Measurements from ENCODE around the gene TGFBR2. TPM values are rescaled to one million over a fixed set of nuclear protein-coding genes. Genes with fewer than 3 reads are reported as not detected.

Gene TGFBR2
- polyA plus RNA-seq, 3 donors = 46.6 to 60.3 (median 57.0) TPM

DNA sequence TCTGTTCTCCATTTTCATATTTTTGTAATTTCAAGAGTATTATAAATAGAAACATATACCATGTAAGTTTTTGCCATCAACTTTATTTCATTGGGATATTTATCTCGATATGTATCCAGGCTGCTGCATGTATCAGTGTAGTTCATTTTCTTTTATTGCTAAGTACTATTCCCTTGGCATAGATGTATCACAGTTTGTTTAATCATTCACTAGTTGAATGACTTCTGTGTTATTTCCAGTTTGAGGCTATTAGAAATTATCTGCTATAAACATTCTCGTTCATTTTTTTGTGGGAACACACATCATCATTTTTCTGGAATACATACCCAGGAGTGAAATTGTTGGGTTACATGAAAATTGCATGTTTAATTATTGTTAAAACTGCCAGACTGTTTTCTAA lies 18.5 kb upstream of the TGFBR2 start:
- no peaks in the 10 kb centered on the region for H3K36me3 ChIP-seq (replicated peaks in 1 of 2; ENCODE audit: control insufficient read depth in 1 of 2, insufficient read depth in 2 of 2, low read length in 2 of 2)
- no CpG with 5 or more reads among the region's 2 CpGs for WGBS (ENCODE audit: insufficient coverage)
- no peak overlapping the region for H3K9ac ChIP-seq (ENCODE audit: insufficient read depth, low read length, poor library complexity, severe bottlenecking)
- no peak overlapping the region for H3K27ac ChIP-seq (ENCODE audit: low read depth in 1 of 2, low read length in 2 of 2)
- H3K4me2 ChIP-seq (replicated peaks; ENCODE audit: extremely low read depth, low read length, poor library complexity, severe bottlenecking) = no peak overlapping the region
- no peak overlapping the region for H2AFZ ChIP-seq (ENCODE audit: insufficient read depth, low read depth, low read length, poor library complexity, severe bottlenecking)
- peaks cover 0 to 2% (median 0%) of the 10 kb centered on the region in 3 donors for H3K27me3 Mint-ChIP-seq (ENCODE audit: low read depth in 3 of 3)
- peaks cover 0 to 12% of the 10 kb centered on the region in 2 donors for H3K4me1 ChIP-seq (ENCODE audit: control insufficient read depth in 1 of 2, insufficient read depth in 2 of 2, low read length in 2 of 2)
- no peak overlapping the region for H3K4me3 ChIP-seq (replicated peaks in 1 of 3; ENCODE audit: low read depth in 2 of 3, low read length in 3 of 3)
- H3K9me3 ChIP-seq (replicated peaks in 1 of 2; ENCODE audit: control insufficient read depth in 1 of 2, insufficient read depth in 1 of 2, low read length in 2 of 2) = no peaks in the 10 kb centered on the region
- peaks cover 10% of the 10 kb centered on the region for H3K4me1 Mint-ChIP-seq
- intact Hi-C loops (cut with micrococcal nuclease) = loop anchor here in 1 of 2 donors (2.0 kb wide), 1 partner anchor 13 kb away; no protein-coding TSS in a partner anchor
- no peaks in the 10 kb centered on the region for H3K79me2 ChIP-seq (ENCODE audit: insufficient read depth, low read length)
- TF ChIP-seq, protein P1, sequence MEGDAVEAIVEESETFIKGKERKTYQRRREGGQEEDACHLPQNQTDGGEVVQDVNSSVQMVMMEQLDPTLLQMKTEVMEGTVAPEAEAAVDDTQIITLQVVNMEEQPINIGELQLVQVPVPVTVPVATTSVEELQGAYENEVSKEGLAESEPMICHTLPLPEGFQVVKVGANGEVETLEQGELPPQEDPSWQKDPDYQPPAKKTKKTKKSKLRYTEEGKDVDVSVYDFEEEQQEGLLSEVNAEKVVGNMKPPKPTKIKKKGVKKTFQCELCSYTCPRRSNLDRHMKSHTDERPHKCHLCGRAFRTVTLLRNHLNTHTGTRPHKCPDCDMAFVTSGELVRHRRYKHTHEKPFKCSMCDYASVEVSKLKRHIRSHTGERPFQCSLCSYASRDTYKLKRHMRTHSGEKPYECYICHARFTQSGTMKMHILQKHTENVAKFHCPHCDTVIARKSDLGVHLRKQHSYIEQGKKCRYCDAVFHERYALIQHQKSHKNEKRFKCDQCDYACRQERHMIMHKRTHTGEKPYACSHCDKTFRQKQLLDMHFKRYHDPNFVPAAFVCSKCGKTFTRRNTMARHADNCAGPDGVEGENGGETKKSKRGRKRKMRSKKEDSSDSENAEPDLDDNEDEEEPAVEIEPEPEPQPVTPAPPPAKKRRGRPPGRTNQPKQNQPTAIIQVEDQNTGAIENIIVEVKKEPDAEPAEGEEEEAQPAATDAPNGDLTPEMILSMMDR (IDR thresholded peaks at IDR 0.05) = no peak
- no peak overlapping the region for H3K4me3 Mint-ChIP-seq
- no peaks in the 10 kb centered on the region for H3K27me3 ChIP-seq (ENCODE audit: control insufficient read depth in 2 of 2, insufficient read depth in 2 of 2, low read length in 2 of 2)
- peaks cover 0 to 7% (median 2%) of the 10 kb centered on the region in 7 donors for H3K9me3 Mint-ChIP-seq
- H3K36me3 Mint-ChIP-seq = no peaks in the 10 kb centered on the region
- H3K27ac Mint-ChIP-seq = no peak overlapping the region
- no peaks in the 10 kb centered on the region for H4K20me1 ChIP-seq (ENCODE audit: insufficient read depth, low read length)
- no peak for DNase-seq

DNA sequence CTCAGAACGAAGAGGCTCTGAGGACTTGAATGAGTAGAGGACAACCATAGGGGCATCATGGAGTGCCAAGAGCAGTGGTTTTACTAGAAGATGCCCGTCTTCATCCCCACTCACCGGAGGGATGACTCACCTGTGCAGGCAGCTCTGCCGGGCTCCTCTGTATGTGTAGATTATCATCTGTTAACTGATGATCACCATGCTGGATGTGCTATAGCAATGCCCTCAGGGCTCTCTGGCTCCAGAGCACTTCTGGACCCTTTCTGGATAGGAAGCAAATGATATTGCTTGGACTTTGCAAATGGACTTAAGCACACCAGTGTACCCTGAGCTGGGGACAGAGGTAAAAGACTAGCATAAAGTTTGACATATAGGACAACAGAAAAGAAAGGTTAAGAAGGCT lies 10.2 kb upstream of the TGFBR2 start:
- H3K27ac Mint-ChIP-seq = no peak overlapping the region
- H3K4me1 Mint-ChIP-seq = peaks cover 20% of the 10 kb centered on the region
- no peak overlapping the region for H3K4me3 ChIP-seq (replicated peaks in 1 of 3; ENCODE audit: low read depth in 2 of 3, low read length in 3 of 3)
- H2AFZ ChIP-seq (ENCODE audit: insufficient read depth, low read depth, low read length, poor library complexity, severe bottlenecking) = no peak overlapping the region
- no peaks in the 10 kb centered on the region for H3K79me2 ChIP-seq (ENCODE audit: insufficient read depth, low read length)
- H3K27me3 Mint-ChIP-seq (ENCODE audit: low read depth in 3 of 3) = no peaks in the 10 kb centered on the region
- H3K4me2 ChIP-seq (replicated peaks; ENCODE audit: extremely low read depth, low read length, poor library complexity, severe bottlenecking) = no peak overlapping the region
- H3K9ac ChIP-seq (ENCODE audit: insufficient read depth, low read length, poor library complexity, severe bottlenecking) = no peak overlapping the region
- H3K27me3 ChIP-seq (ENCODE audit: control insufficient read depth in 2 of 2, insufficient read depth in 2 of 2, low read length in 2 of 2) = no peaks in the 10 kb centered on the region
- H3K36me3 Mint-ChIP-seq = no peaks in the 10 kb centered on the region
- TF ChIP-seq, protein P1 (IDR thresholded peaks at IDR 0.05) = no peak
- no peaks in the 10 kb centered on the region for H3K36me3 ChIP-seq (replicated peaks in 1 of 2; ENCODE audit: control insufficient read depth in 1 of 2, insufficient read depth in 2 of 2, low read length in 2 of 2)
- DNase-seq = no peak
- H3K4me1 ChIP-seq (ENCODE audit: control insufficient read depth in 1 of 2, insufficient read depth in 2 of 2, low read length in 2 of 2) = peaks cover 7 to 19% of the 10 kb centered on the region in 2 donors
- WGBS (ENCODE audit: insufficient coverage) = 100% methylated on average over 2 of the region's 4 CpGs
- H4K20me1 ChIP-seq (ENCODE audit: insufficient read depth, low read length) = no peaks in the 10 kb centered on the region
- no peaks in the 10 kb centered on the region for H3K9me3 ChIP-seq (replicated peaks in 1 of 2; ENCODE audit: control insufficient read depth in 1 of 2, insufficient read depth in 1 of 2, low read length in 2 of 2)
- no peak overlapping the region for H3K27ac ChIP-seq (ENCODE audit: low read depth in 1 of 2, low read length in 2 of 2)
- no peak overlapping the region for H3K4me3 Mint-ChIP-seq
- peaks cover 0 to 9% (median 3%) of the 10 kb centered on the region in 7 donors for H3K9me3 Mint-ChIP-seq
- intact Hi-C loops (cut with micrococcal nuclease) = no loop called here

Data from CD14-positive monocyte (primary cell).